NCI-H446 (cell line): ENCODE results near the gene CCDC185.

Experiments used
- DNase-seq, 2 experiments: peaks; one replicate each; lab custom pipeline; 2025; lab: John Stamatoyannopoulos, UW

CCDC185 gene

DNA sequence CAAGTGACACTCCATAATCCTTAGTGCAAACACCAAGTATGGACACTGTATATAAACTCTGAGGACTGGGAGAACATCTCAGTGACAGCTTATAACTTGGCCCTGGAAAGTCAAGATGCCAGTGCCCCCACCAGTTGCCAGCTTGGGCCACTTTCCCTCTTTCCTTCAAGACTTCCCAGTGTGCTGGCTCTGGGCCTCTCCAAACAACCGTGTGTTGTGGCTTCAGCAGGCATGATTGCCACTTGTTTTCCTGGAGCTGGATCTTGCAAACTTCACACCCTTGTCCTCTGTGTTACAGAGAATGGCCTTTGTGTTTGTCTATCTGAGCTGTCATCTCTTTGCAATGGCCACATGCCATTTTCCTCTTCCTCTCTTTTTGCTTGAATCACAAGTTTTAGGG lies 37.0 kb downstream of the CCDC185 start:
- DNase-seq, result peak in 1 of 2 experiments; percentile 69

DNA sequence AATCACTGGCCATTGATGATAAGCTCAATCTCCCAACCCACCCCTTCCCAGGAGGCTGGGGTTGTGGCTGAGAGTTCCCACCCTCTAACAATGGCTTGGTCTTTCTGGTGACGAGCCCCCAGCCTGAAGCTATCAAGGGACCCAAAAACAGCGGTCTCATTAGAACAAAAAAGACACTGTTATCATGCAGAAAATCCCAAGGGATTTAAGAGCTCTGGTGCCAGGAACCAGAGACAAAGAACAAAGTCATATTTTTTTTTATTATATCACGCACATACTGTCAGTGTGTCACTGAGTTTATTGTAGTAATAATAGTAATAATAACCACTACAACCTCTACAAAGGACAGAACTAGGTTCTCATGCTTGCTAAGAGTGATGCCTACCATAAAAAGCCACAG lies 43.9 kb downstream of the CCDC185 start:
- no peak for DNase-seq

DNA sequence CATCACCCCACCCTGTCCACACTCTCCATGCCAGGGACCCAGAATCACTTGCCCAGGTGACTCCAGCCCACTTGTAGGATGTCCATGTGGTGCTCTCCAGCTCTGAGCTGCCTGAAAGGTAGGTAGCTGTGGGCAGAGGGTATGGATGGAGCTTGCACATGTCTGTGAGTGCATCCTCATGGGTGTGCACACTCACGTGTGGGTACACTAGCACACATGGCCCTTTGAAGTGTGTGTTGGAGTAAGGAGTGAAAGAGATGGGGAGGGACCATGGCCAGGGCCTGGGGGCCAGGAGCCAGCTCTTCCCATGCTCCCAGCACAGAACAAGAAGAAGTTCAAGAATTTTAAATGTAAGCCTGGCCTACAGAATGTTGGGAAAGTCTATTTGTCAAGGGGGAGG lies 50.2 kb downstream of the CCDC185 start:
- DNase-seq, result no peak

DNA sequence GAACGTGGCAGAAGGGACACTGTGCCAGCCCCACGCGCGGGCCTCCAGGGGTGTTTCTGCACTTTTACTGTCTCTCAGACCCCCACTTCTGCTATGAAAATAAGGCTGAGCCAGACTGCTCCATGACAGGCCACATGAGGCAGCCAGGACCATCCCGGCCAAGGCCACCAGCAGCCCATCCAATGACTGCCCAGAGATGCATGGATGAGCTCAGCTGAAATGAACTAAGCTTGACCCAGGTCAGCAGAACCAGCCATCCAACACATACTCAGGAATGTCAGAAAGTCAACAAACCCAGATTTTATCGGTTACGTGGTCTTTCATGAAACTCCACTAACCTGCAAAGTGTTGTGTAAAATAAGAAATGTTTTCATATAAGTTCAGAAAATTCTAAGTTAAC lies 51.2 kb downstream of the CCDC185 start:
- no peak for DNase-seq
